ENCODE data around the gene ATM. TPM values are rescaled to one million over a fixed set of nuclear protein-coding genes. Genes with fewer than 3 reads are reported as not detected.

Gene ATM
- total and polyA plus RNA-seq, 2 donors (not counting 1 experiment from before 2014, with no cell fraction given) = 111 to 446 TPM

DNA sequence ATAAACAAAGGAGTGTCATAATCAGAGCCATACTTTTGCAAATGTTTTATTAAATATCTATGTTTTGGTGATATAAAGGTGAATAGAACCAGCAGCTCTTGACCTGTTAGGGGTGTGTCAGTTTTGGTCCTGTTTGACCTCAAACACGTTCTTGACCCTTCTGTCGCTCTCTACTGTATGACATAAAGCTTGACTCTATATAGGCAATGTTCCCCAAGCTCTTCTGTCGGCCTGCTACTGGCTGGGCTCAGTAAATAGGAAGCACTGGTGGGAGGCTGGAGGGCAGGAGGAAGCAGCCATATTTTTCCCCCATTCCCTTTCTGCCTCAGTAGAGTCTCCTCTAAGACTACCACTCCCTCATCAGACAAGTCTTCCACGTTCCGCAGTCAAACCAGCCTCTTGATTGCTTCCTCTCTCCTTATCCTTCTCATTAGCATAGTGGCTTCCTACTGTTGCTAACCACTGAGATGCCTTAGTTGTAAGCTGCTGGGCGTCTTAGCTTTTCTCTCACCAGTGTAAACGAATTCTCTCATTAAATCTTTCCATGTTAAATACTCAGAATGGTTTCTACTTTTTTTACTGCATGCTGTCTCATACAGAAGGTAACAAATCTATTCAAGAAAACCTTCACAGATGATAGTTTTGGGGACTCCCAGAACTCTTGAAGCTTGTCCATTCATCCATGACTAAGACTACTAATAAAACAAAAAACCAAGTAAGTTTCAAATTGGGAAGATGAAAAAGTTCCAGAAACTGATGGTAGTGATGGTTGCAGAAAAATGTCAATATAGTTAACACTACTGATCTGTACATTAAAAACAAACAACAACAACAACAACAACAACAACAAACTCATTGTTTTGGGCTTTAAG, 3.7 kb upstream of the ATM start:
- ChIA-PET CTCF (interaction anchor here (0.7 kb wide), 1 partner anchor 36 kb away, joined by 3 read pairs; no protein-coding TSS in a partner anchor), POLR2A (interaction anchor here (0.8 kb wide), 1 partner anchor 13 kb away, joined by 3 read pairs; no protein-coding TSS in a partner anchor)
- Mint-ChIP-seq H3K4me1 (peaks cover 59% of the 10 kb centered on the region), H3K9me3 (ENCODE audit: insufficient read depth) (no peaks in the 10 kb centered on the region), H3K27me3 (no peaks in the 10 kb centered on the region), H3K4me3 (peak overlapping the region; percentile 20), H3K27ac (peak overlapping the region; percentile 1)
- Histone ChIP-seq H3K4me1 (ENCODE audit: control insufficient read depth in 2 of 2, insufficient read depth in 2 of 2, low read length in 2 of 2) (peaks cover 33 to 39% of the 10 kb centered on the region in 2 donors), H3K27ac (ENCODE audit: low read length in 2 of 2) (peak overlapping the region in 1 of 2 donors; percentile 23), H4K20me1 (ENCODE audit: control insufficient read depth, insufficient read depth, low read length, poor library complexity, severe bottlenecking) (peaks cover 35% of the 10 kb centered on the region), H3K27me3 (replicated peaks in 1 of 4; ENCODE audit: control extremely low read depth in 1 of 4, control insufficient read depth in 3 of 4, insufficient read depth in 4 of 4, low read length in 3 of 4) (no peaks in the 10 kb centered on the region), H3K79me2 (ENCODE audit: control insufficient read depth, insufficient read depth, low read length) (peaks cover 89% of the 10 kb centered on the region), H3K9ac (ENCODE audit: low read length) (no peak overlapping the region), H3K4me2 (replicated peaks; ENCODE audit: low read depth, low read length, poor library complexity, severe bottlenecking) (peak overlapping the region; percentile 83), H3K36me3 (replicated peaks in 1 of 2; ENCODE audit: control extremely low read depth in 1 of 2, control insufficient read depth in 1 of 2, extremely low read depth in 1 of 2, insufficient read depth in 2 of 2, low read length in 1 of 2) (peaks cover 0 to 25% of the 10 kb centered on the region in 2 experiments), H3K4me3 (ENCODE audit: control extremely low read depth in 1 of 5, extremely low read depth in 1 of 5, insufficient read depth in 1 of 5, low read depth in 2 of 5, low read length in 4 of 5) (no peak overlapping the region), H3K9me3 (ENCODE audit: control extremely low read depth in 1 of 3, control insufficient read depth in 2 of 3, insufficient read depth in 1 of 3, low read length in 2 of 3) (no peaks in the 10 kb centered on the region), H2AFZ (ENCODE audit: insufficient read depth, low read depth, low read length, poor library complexity, severe bottlenecking) (no peak overlapping the region)
- TF ChIP-seq EZH2 (IDR thresholded peaks at IDR 0.05; ENCODE audit: borderline replicate concordance, insufficient read depth, low read depth, low read length, poor library complexity, severe bottlenecking) (no peak), CTCF (IDR thresholded peaks at IDR 0.05) (no peak)
- WGBS (ENCODE audit: insufficient coverage) = 79% methylated on average over 6 of the region's 7 CpGs
- ATAC-seq (ENCODE audit: low read depth) (no peak), DNase-seq (no peak)
- intact Hi-C loops (cut with micrococcal nuclease) = no loop called here
